HUDEP-2 (cell line): ENCODE results near the gene ITPK1.

Experiments
- DNase-seq, 76 experiments: peaks; one replicate each; lab custom pipeline; 2025; ENCODE audit not compliant: unreplicated experiment in 76 of 76; lab: John Stamatoyannopoulos, UW

The ITPK1 gene

GRCh38 chr14:92960706-92961566 is 154.8 kb downstream of the ITPK1 start:
- no peak for DNase-seq

DNA sequence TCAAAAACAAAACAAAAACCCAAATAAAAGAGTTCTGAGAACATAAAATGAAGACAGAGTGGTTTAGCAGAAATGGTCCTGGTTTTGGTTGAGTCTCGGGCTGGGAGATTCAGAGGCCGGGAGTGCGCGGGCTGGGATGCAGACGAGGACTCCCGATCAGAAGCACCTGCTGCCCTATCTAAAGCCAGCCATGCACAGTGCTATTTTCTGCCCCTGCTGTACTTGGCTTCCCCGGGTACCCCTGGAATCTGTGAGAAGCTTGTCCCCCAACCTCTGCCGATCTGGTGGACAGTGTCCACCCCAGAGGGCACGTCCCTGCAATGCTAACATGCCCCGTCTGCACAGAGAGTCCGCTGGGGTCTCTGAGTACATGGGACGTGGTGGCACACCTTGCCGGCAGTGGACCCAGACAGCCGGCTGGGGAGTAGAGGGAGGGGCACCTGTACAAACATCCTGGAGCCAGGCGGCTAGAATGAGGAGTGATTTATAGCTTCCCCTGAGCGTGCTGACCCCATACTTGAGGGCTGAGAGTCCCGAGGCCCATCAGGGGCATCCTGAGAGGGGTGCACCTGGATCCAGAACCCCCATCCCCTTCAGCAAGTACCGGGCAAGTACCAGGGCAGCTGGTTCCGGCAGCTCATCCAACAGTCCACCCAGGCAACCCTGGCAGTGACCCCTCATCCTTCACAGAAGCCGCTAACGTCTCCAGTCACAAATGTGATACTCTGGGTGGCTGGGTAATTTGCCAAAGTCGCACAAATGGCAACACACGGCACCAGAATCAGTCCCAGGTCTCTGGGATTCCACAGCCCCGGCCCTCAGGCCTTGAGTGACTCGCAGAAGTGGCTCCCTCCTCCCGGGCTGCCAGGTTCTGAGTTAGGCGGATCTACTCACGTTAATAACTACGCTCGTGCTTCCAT is 155.7 kb downstream of the ITPK1 start:
- no peak for DNase-seq

GRCh38 chr14:92959189-92959531 is 156.6 kb downstream of the ITPK1 start:
- DNase-seq: no peak

GRCh38 chr14:92958373-92959188 is 157.1 kb downstream of the ITPK1 start:
- no peak for DNase-seq

DNA sequence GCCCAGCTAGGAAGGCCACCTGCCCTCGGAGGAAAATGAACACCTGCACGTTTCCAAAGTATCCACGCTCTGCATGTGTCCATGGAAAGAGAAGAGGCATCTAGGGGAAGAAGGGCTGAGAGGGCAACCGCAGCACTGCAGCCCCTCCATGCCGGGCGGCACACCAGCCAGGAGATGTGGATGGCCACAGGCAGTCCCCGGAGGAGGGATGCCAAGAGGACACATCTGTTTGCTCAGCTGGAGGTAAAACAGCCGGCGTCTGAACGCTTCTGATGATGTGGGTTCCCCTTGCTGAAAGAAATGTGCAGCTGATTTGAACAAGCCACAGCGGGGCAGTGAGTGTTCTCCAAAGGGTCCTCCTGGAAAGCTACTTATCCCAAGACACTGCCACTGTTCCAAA is 158.8 kb downstream of the ITPK1 start:
- no peak for DNase-seq

DNA sequence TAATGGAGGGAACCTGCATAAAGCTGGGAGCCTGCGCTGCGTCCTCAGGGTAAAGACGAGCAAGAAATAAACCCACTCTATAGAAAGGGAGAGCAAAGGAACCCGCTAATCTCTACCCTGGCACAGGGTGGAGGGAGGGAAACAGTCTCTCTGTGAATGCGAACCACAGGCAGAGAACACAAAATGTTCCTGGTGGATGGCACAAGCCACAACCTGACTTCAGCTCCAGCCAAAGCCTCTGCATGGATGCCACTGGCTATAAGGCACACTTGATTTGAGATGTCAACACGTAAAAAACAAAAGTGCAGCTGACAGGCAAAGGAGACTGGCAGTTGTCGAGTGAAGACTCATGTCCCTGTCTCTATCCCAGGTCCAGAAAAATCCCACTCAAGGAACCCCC is 160.3 kb downstream of the ITPK1 start:
- no peak for DNase-seq

DNA sequence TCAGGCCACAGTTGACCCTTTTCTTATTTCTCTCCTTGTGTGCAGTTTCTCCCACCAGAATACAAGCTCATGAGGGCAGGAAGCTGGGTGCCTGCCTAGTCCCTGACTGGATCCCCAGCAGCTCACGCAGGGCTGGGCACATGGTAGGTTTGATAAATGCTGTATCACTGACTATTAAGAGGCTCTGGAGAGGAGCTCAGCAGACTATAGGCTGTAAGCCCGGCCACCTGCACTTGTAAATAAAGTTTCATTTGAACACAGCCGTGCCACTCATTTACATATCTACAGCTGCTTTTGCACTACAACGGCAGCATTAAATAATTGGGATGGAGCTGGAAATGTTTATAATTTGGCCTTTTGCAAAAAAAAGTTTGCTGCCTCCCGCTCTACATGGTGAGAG is 160.8 kb downstream of the ITPK1 start:
- no peak for DNase-seq

DNA sequence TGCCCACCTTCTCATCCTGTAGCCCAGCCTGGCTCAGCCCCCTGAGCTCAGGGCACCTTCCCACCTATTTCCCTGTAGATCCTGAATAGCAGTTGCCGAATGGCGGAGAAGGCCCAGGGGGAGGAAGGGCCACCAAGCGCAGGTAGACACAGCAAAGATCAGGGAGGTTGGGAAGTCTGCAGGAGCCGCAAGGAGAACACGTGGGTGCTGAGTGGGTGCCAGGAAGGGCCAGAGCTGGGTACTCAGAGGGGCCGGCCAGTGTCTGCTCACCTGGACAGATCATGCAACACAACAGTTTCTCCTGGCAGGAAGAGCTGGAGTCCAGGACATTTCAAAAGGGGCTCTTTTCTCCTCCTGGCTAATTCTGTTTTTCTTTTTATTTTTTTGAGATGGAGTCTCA is 162.2 kb downstream of the ITPK1 start:
- DNase-seq: no peak

- no peak for DNase-seq
Measured at GRCh38 chr14:92952481-92953298, 163.0 kb downstream of the ITPK1 start.

DNA sequence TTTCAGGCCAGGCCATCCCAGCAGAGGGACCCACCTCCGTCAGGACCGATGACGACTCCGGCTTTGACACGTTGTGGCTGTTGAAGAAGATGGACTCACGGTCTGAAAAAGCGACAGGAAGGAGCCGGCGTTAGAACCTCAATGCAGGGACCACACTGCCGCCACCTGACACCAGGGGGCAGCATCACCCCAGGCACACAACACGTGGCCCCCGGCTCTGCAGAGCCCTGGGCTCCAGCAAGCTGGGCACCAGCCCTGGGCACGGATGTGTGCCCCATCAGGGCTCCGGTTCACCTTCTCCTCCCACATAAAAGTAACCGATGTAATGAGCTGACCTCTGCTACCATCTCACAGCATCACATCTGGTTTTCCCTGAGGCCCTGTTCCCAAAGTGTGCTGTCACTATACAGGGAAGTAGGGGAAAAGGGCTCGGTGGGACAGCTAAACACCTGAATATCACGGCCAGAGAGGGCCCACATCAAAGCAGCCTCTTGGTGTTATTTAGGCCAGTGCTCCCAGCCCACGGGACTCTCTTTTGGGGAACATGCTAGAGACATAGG is 163.7 kb downstream of the ITPK1 start:
- peak in 62 of 76 experiments; percentile 9 to 77 (median 54) for DNase-seq

DNA sequence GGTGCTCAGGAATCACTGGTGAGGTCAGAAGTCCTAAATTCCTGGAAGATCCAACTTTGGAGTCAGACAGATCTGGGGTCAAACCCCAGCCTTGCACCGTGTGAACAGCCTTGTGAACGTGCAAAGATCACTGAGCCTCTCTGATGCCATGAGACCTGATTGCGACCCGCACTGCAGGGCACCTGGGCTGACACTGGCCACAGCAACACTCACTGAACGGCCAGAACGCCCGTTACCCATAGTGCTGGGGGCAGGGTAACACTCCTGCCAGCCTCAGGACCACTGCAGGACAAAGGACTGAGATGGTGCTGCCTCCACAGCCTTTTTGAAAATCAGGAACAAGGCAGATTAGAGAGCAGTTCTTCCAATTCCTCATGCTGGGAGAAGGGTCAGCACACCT is 164.5 kb downstream of the ITPK1 start:
- DNase-seq: no peak

DNA sequence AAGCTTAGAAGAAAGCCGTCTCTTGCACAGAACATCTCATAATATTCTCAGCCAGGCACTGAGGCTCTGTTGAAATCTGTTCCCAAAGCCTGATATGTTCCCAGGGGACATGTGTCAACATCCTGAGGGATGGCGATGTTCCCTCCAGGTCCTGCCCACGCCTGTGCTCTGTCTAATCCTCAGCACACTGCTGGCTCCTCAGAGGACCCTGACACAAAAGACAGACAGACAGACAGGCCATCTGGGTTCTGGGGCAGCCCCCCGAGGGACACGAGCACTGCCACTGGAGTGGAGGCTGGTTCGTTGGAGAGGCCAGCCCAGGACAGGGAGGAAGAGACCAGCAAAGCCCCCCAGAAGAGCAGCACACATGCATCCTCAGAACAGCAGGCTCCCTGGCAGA is 165.0 kb downstream of the ITPK1 start:
- DNase-seq: no peak

GRCh38 chr14:92950193-92950540 is 165.6 kb downstream of the ITPK1 start:
- no peak for DNase-seq

DNA sequence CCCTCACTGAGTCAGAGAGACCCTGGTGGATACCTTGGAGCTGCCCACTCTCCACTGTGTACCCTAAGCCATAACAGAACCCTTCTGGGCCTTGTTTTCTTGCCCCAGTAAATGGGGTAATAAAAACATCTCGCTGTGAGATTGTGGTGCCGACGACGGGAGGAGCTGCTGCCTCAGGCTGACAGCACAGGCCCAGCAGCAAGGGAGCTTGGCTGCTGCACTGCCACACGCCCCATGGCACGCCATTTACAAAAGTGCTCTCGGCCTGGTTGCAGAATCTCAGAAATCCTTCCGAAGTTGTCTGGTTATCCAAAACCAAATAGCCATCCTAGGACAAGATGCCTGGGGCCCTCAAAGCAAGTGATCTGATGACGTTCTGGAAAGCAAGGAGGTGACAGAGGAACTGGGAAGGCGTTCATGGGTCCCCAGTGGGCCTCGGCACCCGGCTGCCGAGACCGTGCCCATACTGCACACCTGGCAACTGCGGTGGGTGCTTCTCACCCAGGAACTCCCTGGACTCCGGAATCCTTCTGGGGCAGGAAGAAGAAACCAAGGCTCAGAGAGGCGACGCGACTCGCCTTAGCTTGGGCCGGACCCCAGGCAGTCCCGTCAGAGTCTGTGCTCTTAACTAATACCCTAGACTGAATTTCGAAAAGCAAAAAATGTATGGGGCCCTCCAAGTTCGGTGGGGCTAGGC is 166.1 kb downstream of the ITPK1 start:
- DNase-seq: no peak

- peak in 9 of 76 experiments; percentile 6 to 40 (median 13) for DNase-seq
Measured at GRCh38 chr14:92948647-92949046, 167.1 kb downstream of the ITPK1 start.

- no peak for DNase-seq
Measured at GRCh38 chr14:92946847-92947545, 168.7 kb downstream of the ITPK1 start.

- peak in 5 of 76 experiments; percentile 20 to 75 (median 53) for DNase-seq
Measured at GRCh38 chr14:92945959-92946846, 169.5 kb downstream of the ITPK1 start.

DNA sequence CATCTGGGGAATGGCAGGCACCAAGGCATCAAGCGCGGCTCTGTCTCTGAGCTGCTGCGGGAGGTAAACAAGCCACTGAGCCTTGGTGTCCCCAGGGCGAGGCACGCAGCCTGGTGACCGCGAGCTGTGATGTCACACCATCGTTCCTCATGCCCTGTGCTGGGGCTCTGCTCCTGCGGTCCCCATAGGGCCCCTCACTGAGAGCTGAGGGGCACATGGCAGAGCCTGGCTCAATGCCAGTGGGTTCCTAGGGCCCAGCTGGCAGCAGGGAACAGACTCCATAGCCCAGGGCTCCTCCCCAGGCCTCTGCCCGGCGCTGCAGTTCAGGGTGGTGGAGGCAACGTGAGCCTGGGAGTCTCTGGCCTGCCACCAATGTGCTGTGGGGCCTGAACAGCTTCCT is 170.2 kb downstream of the ITPK1 start:
- no peak for DNase-seq
